Ascending aorta (tissue), 2 donors: ENCODE data around the gene TMEM190. TPM values are rescaled to one million over a fixed set of nuclear protein-coding genes. Genes with fewer than 3 reads are reported as not detected.
A peak's percentile ranks its signal among the peaks of the same experiment; 100 is the strongest.

Experiments used
- DNase-seq, 2 donors: peaks; one replicate each; pipeline ENCODE4 v3.0.0-alpha.2; 2019; ENCODE audit warnings: low spot score in 2 of 2
- H3K27ac ChIP-seq, 2 donors: fragments of 200-600 bp; sonication (generic); one replicate each; pipeline ENCODE4 v1.5.1; 2016 to 2017; ENCODE audit warnings: mild to moderate bottlenecking in 1 of 2
- H3K27me3 ChIP-seq: fragments of 200-600 bp; sonication (generic); one replicate; pipeline ENCODE4 v1.5.1; 2017
- H3K36me3 ChIP-seq, 2 donors: fragments of 200-600 bp; sonication (generic); one replicate each; pipeline ENCODE4 v1.5.1; 2016
- H3K4me1 ChIP-seq, 2 donors: fragments of 200-600 bp; sonication (generic); one replicate each; pipeline ENCODE4 v1.5.1; 2016 to 2017; ENCODE audit warnings: mild to moderate bottlenecking in 1 of 2
- H3K4me3 ChIP-seq, 2 donors: fragments of 200-600 bp; sonication (generic); one replicate each; pipeline ENCODE4 v1.5.1; 2016 to 2017; ENCODE audit warnings: mild to moderate bottlenecking in 1 of 2
- H3K9me3 ChIP-seq, 2 donors: fragments of 200-600 bp; sonication (generic); one replicate each; pipeline ENCODE4 v1.5.1; 2016
- intact Hi-C: fragments of 100-400 bp; cut with DNase I; formaldehyde crosslinking; loops from one replicate; pipeline ENCODE4 v1.15.1; 2023
- total RNA-seq: library from RNA; depleted of rRNA; stranded (reverse); fragments of >200 nt; gene quantifications from one replicate; pipeline ENCODE4 v1.1.0, GENCODE V29; 2016
- TF ChIP-seq, protein P1 (sequence below), 3 experiments: fragments of 200-600 bp in 2 of 3; fragments of 450-650 bp in 1 of 3; sonication (generic) in 2 of 3; IDR thresholded peaks; one replicate each; pipeline ENCODE4 v1.5.1; 2016 to 2019; ENCODE audit warnings: antibody characterized with exemption in 3 of 3, mild to moderate bottlenecking in 1 of 3, moderate library complexity in 1 of 3

The TMEM190 gene
- total RNA-seq, 1 donor from 2014 or later = not detected

DNA sequence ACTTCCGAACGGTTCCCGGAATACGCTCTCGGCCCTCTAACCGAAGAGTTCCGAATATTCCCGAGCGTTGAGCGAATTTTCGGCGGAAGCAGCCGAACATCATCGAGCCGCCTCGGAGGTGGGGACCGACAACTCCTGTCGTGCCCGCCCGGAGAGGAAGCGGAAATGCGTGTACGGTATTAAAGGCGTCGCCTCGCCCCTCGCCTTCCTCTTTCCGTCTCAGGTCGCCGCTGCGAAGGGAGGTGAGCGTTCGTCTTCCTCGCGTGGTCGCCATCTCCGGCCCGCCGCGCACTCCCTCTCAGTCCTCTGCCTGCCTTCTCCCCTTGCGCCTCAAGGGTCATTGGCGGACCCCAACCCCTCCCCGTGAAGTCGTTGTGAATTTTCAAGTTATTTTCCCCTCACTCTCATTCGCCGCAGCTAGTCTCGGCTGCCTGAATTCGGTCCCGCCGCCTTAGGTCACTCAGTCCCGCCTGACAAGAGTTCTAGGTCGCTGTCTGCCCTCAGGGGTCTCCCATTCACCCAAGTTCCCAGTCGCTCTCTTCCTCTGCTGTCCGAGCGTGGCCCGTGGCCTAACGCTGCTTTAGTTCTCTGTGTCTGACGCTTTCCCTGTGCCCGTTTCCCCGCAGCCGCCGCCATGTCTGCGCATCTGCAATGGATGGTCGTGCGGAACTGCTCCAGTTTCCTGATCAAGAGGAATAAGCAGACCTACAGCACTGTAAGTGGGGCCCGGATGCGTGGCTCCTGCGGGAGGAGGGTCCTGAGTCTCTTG, 9.3 kb downstream of the TMEM190 start, which contains the start of gene RPL28:
RPL28 (plus strand) TSS at position 209 of the 769 bp plus-strand sequence; CDS start at position 635, 426 bp downstream.
- Histone ChIP-seq H3K9me3 (no peaks in the 10 kb centered on the region), H3K27ac (peak within 1 kb of the TSS; percentile 92 to 93), H3K27me3 (no peaks in the 10 kb centered on the region), H3K36me3 (peaks cover 28 to 32% of the 10 kb centered on the region in 2 donors), H3K4me3 (peak within 1 kb of the TSS; percentile 68 to 91), H3K4me1 (peaks cover 11 to 39% of the 10 kb centered on the region in 2 donors)
- intact Hi-C loops = loop anchor here (1.0 to 10.0 kb wide), 8 partner anchors 21 to 261 kb away; partner anchors contain the start of genes CCDC106, HSPBP1, ISOC2 and KMT5C
- TF ChIP-seq, protein P1, sequence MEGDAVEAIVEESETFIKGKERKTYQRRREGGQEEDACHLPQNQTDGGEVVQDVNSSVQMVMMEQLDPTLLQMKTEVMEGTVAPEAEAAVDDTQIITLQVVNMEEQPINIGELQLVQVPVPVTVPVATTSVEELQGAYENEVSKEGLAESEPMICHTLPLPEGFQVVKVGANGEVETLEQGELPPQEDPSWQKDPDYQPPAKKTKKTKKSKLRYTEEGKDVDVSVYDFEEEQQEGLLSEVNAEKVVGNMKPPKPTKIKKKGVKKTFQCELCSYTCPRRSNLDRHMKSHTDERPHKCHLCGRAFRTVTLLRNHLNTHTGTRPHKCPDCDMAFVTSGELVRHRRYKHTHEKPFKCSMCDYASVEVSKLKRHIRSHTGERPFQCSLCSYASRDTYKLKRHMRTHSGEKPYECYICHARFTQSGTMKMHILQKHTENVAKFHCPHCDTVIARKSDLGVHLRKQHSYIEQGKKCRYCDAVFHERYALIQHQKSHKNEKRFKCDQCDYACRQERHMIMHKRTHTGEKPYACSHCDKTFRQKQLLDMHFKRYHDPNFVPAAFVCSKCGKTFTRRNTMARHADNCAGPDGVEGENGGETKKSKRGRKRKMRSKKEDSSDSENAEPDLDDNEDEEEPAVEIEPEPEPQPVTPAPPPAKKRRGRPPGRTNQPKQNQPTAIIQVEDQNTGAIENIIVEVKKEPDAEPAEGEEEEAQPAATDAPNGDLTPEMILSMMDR (IDR thresholded peaks at IDR 0.05) = no peak
- DNase-seq = peak; percentile 92 to 99

DNA sequence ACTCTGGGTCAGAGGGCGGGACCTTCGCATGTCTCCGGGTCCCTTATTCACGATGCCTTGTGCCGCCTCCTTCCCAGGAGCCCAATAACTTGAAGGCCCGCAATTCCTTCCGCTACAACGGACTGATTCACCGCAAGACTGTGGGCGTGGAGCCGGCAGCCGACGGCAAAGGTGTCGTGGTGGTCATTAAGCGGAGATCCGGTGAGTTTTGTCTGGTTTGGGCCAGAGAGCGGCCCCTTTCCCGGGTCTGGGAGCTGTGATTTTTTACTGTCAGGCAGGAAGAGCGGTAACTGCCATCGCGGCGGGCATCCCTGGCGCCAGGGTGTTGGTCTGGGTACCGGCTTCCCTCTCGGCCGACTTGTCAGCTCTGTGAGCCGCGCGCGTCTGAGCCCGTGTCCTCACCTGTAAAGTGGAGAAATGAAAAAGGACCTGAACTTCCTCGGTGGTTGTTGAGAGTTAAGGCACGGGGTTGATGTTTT, 9.9 kb downstream of the TMEM190 start:
- no peak for DNase-seq
- intact Hi-C loops = loop anchor here (1.0 to 10.0 kb wide), 3 partner anchors 21 to 261 kb away; partner anchors contain the start of genes CCDC106, UBE2S and ZNF579
- Histone ChIP-seq H3K4me1 (peaks cover 11 to 39% of the 10 kb centered on the region in 2 donors), H3K27me3 (no peaks in the 10 kb centered on the region), H3K9me3 (no peaks in the 10 kb centered on the region), H3K36me3 (peaks cover 32 to 35% of the 10 kb centered on the region in 2 donors), H3K27ac (peak overlapping the region; percentile 53 to 93), H3K4me3 (peak overlapping the region; percentile 68 to 91)
- TF ChIP-seq, protein P1 (IDR thresholded peaks at IDR 0.05) = no peak

GRCh38 chr19:55387736-55388497, 11.3 kb downstream of the TMEM190 start:
- intact Hi-C loops = loop anchor here (5.0 to 10.0 kb wide), 2 partner anchors 197 to 259 kb away; partner anchors contain the start of genes CCDC106 and ZNF579
- H3K27ac ChIP-seq = no peak overlapping the region
- DNase-seq = no peak
- H3K36me3 ChIP-seq = peaks cover 32 to 43% of the 10 kb centered on the region in 2 donors
- no peaks in the 10 kb centered on the region for H3K9me3 ChIP-seq
- TF ChIP-seq, protein P1 (IDR thresholded peaks at IDR 0.05) = no peak
- H3K27me3 ChIP-seq = no peaks in the 10 kb centered on the region
- peaks cover 11 to 39% of the 10 kb centered on the region in 2 donors for H3K4me1 ChIP-seq
- H3K4me3 ChIP-seq = peak overlapping the region; percentile 68 to 91

GRCh38 chr19:55389386-55390317, 13.0 kb downstream of the TMEM190 start:
- intact Hi-C loops = loop anchor here (5.0 to 10.0 kb wide), 2 partner anchors 195 to 258 kb away; partner anchors contain the start of genes CCDC106 and ZNF579
- no peak for DNase-seq
- Histone ChIP-seq H3K9me3 (no peaks in the 10 kb centered on the region), H3K36me3 (peaks cover 32 to 43% of the 10 kb centered on the region in 2 donors), H3K27ac (no peak overlapping the region), H3K4me3 (no peak overlapping the region), H3K27me3 (no peaks in the 10 kb centered on the region), H3K4me1 (peaks cover 11 to 29% of the 10 kb centered on the region in 2 donors)
- TF ChIP-seq, protein P1 (IDR thresholded peaks at IDR 0.05) = no peak
